ENCODE measurements around the gene VPS13D. TPM values are rescaled to one million over a fixed set of nuclear protein-coding genes. Genes with fewer than 3 reads are reported as not detected.

Gene VPS13D
- polyA plus RNA-seq, 1 experiment = 22.3 TPM

GRCh38 chr1:12412439-12412838, 182.6 kb downstream of the VPS13D start:
- ChIA-PET CTCF (no interaction called here), POLR2A (no interaction called here)
- no peak for DNase-seq (ENCODE audit: low read depth)
- TF ChIP-seq CTCF (IDR thresholded peaks at IDR 0.05; ENCODE audit: insufficient read depth, low read depth, low read length) = no peak
- Histone ChIP-seq H3K27me3 (ENCODE audit: control insufficient read depth, insufficient read depth, low read length) (no peaks in the 10 kb centered on the region), H3K4me3 (ENCODE audit: low read depth, low read length) (no peak overlapping the region), H3K36me3 (ENCODE audit: control insufficient read depth, insufficient read depth, low read length) (peaks cover 7% of the 10 kb centered on the region)

GRCh38 chr1:12413664-12414410, 184.0 kb downstream of the VPS13D start:
- DNase-seq (ENCODE audit: low read depth) = no peak
- ChIA-PET POLR2A (no interaction called here), CTCF (interaction anchor here (1.0 kb wide), 1 partner anchor 40 kb away, joined by 3 read pairs; no protein-coding TSS in a partner anchor)
- H3K36me3 ChIP-seq (ENCODE audit: control insufficient read depth, insufficient read depth, low read length) = peaks cover 9% of the 10 kb centered on the region
- no peak overlapping the region for H3K4me3 ChIP-seq (ENCODE audit: low read depth, low read length)
- TF ChIP-seq CTCF (IDR thresholded peaks at IDR 0.05; ENCODE audit: insufficient read depth, low read depth, low read length) = no peak
- H3K27me3 ChIP-seq (ENCODE audit: control insufficient read depth, insufficient read depth, low read length) = no peaks in the 10 kb centered on the region

GRCh38 chr1:12414444-12415018, 184.7 kb downstream of the VPS13D start:
- CTCF ChIA-PET = no interaction called here
- POLR2A ChIA-PET = no interaction called here
- H3K27me3 ChIP-seq (ENCODE audit: control insufficient read depth, insufficient read depth, low read length) = no peaks in the 10 kb centered on the region
- TF ChIP-seq CTCF (IDR thresholded peaks at IDR 0.05; ENCODE audit: insufficient read depth, low read depth, low read length) = no peak
- no peak for DNase-seq (ENCODE audit: low read depth)
- no peak overlapping the region for H3K4me3 ChIP-seq (ENCODE audit: low read depth, low read length)
- peaks cover 9% of the 10 kb centered on the region for H3K36me3 ChIP-seq (ENCODE audit: control insufficient read depth, insufficient read depth, low read length)

- no peak overlapping the region for H3K4me3 ChIP-seq (ENCODE audit: low read depth, low read length)
- CTCF ChIA-PET = interaction anchor here (1.0 kb wide), 1 partner anchor 9 kb away, joined by 3 read pairs; no protein-coding TSS in a partner anchor
- DNase-seq (ENCODE audit: low read depth) = no peak
- POLR2A ChIA-PET = no interaction called here
- H3K27me3 ChIP-seq (ENCODE audit: control insufficient read depth, insufficient read depth, low read length) = no peaks in the 10 kb centered on the region
- peaks cover 9% of the 10 kb centered on the region for H3K36me3 ChIP-seq (ENCODE audit: control insufficient read depth, insufficient read depth, low read length)
- TF ChIP-seq CTCF (IDR thresholded peaks at IDR 0.05; ENCODE audit: insufficient read depth, low read depth, low read length) = no peak
Measured at GRCh38 chr1:12415038-12415466, 185.2 kb downstream of the VPS13D start.

GRCh38 chr1:12416101-12416500, 186.3 kb downstream of the VPS13D start:
- TF ChIP-seq CTCF (IDR thresholded peaks at IDR 0.05; ENCODE audit: insufficient read depth, low read depth, low read length) = no peak
- Histone ChIP-seq H3K36me3 (ENCODE audit: control insufficient read depth, insufficient read depth, low read length) (peaks cover 9% of the 10 kb centered on the region), H3K4me3 (ENCODE audit: low read depth, low read length) (no peak overlapping the region), H3K27me3 (ENCODE audit: control insufficient read depth, insufficient read depth, low read length) (no peaks in the 10 kb centered on the region)
- ChIA-PET CTCF (interaction anchor here (1.0 kb wide), 2 partner anchors 8 to 12 kb away, joined by 3 read pairs; no protein-coding TSS in a partner anchor), POLR2A (no interaction called here)
- DNase-seq (ENCODE audit: low read depth) = no peak
